ENCODE data around the gene CDK13. TPM values are rescaled to one million over a fixed set of nuclear protein-coding genes. Genes with fewer than 3 reads are reported as not detected.

The CDK13 gene
- total and polyA plus RNA-seq, 2 donors (not counting 3 experiments of a cell fraction or from before 2014, with no cell fraction given): 24.5 to 56.7 TPM

GRCh38 chr7:40137563-40137962, 187.5 kb downstream of the CDK13 start:
- CTCF ChIA-PET: no interaction called here

GRCh38 chr7:40138973-40139372, 188.9 kb downstream of the CDK13 start:
- H3K4me2 ChIP-seq (ENCODE audit: insufficient read depth, low read length): no peak overlapping the region
- no peak overlapping the region for H3K4me3 ChIP-seq (replicated peaks in 1 of 3; ENCODE audit: insufficient read depth in 1 of 3, low read depth in 1 of 3, low read length in 3 of 3)
- H3K36me3 ChIP-seq (ENCODE audit: control insufficient read depth in 2 of 2, extremely low read depth in 1 of 2, insufficient read depth in 2 of 2, low read length in 2 of 2): no peaks in the 10 kb centered on the region
- peaks cover 3% of the 10 kb centered on the region for H3K4me1 ChIP-seq (ENCODE audit: control insufficient read depth, extremely low read depth, insufficient read depth, low read length)
- no peak for FAIRE-seq
- intact Hi-C loops (cut with micrococcal nuclease): loop anchor here (10.0 kb wide), 1 partner anchor 1566 kb away; the partner anchor contains the start of gene INHBA
- no peaks in the 10 kb centered on the region for H4K20me1 ChIP-seq (replicated peaks; ENCODE audit: control insufficient read depth, extremely low read depth, insufficient read depth, low read length)
- H3K9ac ChIP-seq (replicated peaks; ENCODE audit: extremely low read depth, insufficient read depth, low read length): no peak overlapping the region
- H3K27me3 ChIP-seq (ENCODE audit: control insufficient read depth in 2 of 2, insufficient read depth in 2 of 2, low read length in 2 of 2): no peaks in the 10 kb centered on the region
- DNase-seq (ENCODE audit: low read depth, low spot score): no peak
- H3K9me1 ChIP-seq (replicated peaks; ENCODE audit: control insufficient read depth, extremely low read depth, insufficient read depth, low read length): no peaks in the 10 kb centered on the region
- dilution Hi-C loops (cut with MboI; ENCODE audit: extremely low pct_ligation_motif_present, low sequenced_read_pairs): no loop called here
- H2AFZ ChIP-seq (ENCODE audit: low read depth, low read length): no peak overlapping the region
- no peak overlapping the region for H3K27ac ChIP-seq (ENCODE audit: insufficient read depth, low read depth, low read length)
- no TSS peak for BruUV-seq (replicated peaks)
- ChIA-PET POLR2A (no interaction called here), CTCF (no interaction called here)
- TF ChIP-seq MYC (IDR thresholded peaks at IDR 0.05; ENCODE audit: low read depth, low read length) (no peak), JUN (IDR thresholded peaks at IDR 0.05; ENCODE audit: borderline replicate concordance, insufficient read depth, insufficient read length, low read depth) (no peak), GATA2 (IDR thresholded peaks at IDR 0.05; ENCODE audit: insufficient read depth, insufficient read length, low read depth, low read length) (no peak), POLR2A (IDR thresholded peaks at IDR 0.05; ENCODE audit: low read depth, low read length) (no peak), EZH2 (IDR thresholded peaks at IDR 0.05; ENCODE audit: borderline replicate concordance, low read depth, low read length, severe bottlenecking) (no peak), FOS (IDR thresholded peaks at IDR 0.05; ENCODE audit: borderline replicate concordance, insufficient read depth, low read length) (no peak), POLR2AphosphoS5 (IDR thresholded peaks at IDR 0.05; ENCODE audit: insufficient read depth, low read depth, low read length) (no peak)
- TF ChIP-seq, protein P1, sequence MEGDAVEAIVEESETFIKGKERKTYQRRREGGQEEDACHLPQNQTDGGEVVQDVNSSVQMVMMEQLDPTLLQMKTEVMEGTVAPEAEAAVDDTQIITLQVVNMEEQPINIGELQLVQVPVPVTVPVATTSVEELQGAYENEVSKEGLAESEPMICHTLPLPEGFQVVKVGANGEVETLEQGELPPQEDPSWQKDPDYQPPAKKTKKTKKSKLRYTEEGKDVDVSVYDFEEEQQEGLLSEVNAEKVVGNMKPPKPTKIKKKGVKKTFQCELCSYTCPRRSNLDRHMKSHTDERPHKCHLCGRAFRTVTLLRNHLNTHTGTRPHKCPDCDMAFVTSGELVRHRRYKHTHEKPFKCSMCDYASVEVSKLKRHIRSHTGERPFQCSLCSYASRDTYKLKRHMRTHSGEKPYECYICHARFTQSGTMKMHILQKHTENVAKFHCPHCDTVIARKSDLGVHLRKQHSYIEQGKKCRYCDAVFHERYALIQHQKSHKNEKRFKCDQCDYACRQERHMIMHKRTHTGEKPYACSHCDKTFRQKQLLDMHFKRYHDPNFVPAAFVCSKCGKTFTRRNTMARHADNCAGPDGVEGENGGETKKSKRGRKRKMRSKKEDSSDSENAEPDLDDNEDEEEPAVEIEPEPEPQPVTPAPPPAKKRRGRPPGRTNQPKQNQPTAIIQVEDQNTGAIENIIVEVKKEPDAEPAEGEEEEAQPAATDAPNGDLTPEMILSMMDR (IDR thresholded peaks at IDR 0.05; ENCODE audit: extremely low read depth in 1 of 2, insufficient read depth in 1 of 2, low read depth in 1 of 2, low read length in 2 of 2): no peak
- TF ChIP-seq, protein P2, sequence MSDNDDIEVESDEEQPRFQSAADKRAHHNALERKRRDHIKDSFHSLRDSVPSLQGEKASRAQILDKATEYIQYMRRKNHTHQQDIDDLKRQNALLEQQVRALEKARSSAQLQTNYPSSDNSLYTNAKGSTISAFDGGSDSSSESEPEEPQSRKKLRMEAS (IDR thresholded peaks at IDR 0.05; ENCODE audit: insufficient read depth, insufficient read length): no peak
- H3K79me2 ChIP-seq (ENCODE audit: control insufficient read depth, insufficient read depth, low read length): peaks cover 4% of the 10 kb centered on the region
- H3K9me3 ChIP-seq (replicated peaks; ENCODE audit: control insufficient read depth, insufficient read depth, low read length): no peaks in the 10 kb centered on the region

More at GRCh38 chr7:40137563-40137962, 187.5 kb downstream of the CDK13 start:
- POLR2A ChIA-PET: no interaction called here
- dilution Hi-C loops (cut with MboI; ENCODE audit: extremely low pct_ligation_motif_present, low sequenced_read_pairs) (no loop called here), intact Hi-C loops (cut with micrococcal nuclease) (loop anchor here (10.0 kb wide), 1 partner anchor 1567 kb away; the partner anchor contains the start of gene INHBA)
- DNase-seq (ENCODE audit: low read depth, low spot score): no peak
- BruUV-seq (replicated peaks): no TSS peak
- TF ChIP-seq POLR2AphosphoS5 (IDR thresholded peaks at IDR 0.05; ENCODE audit: insufficient read depth, low read depth, low read length) (no peak), JUN (IDR thresholded peaks at IDR 0.05; ENCODE audit: borderline replicate concordance, insufficient read depth, insufficient read length, low read depth) (no peak), POLR2A (IDR thresholded peaks at IDR 0.05; ENCODE audit: low read depth, low read length) (no peak), MYC (IDR thresholded peaks at IDR 0.05; ENCODE audit: low read depth, low read length) (no peak)
- H4K20me1 ChIP-seq (replicated peaks; ENCODE audit: control insufficient read depth, extremely low read depth, insufficient read depth, low read length): no peaks in the 10 kb centered on the region
- H3K79me2 ChIP-seq (ENCODE audit: control insufficient read depth, insufficient read depth, low read length): peaks cover 18% of the 10 kb centered on the region
- no peaks in the 10 kb centered on the region for H3K27me3 ChIP-seq (ENCODE audit: control insufficient read depth in 2 of 2, insufficient read depth in 2 of 2, low read length in 2 of 2)
- H3K4me3 ChIP-seq (replicated peaks in 1 of 3; ENCODE audit: insufficient read depth in 1 of 3, low read depth in 1 of 3, low read length in 3 of 3): no peak overlapping the region
- H3K4me1 ChIP-seq (ENCODE audit: control insufficient read depth, extremely low read depth, insufficient read depth, low read length): peaks cover 14% of the 10 kb centered on the region
- no peak for FAIRE-seq
- no peak overlapping the region for H2AFZ ChIP-seq (ENCODE audit: low read depth, low read length)
- H3K9ac ChIP-seq (replicated peaks; ENCODE audit: extremely low read depth, insufficient read depth, low read length): no peak overlapping the region
- H3K9me3 ChIP-seq (replicated peaks; ENCODE audit: control insufficient read depth, insufficient read depth, low read length): no peaks in the 10 kb centered on the region
- H3K36me3 ChIP-seq (ENCODE audit: control insufficient read depth in 2 of 2, extremely low read depth in 1 of 2, insufficient read depth in 2 of 2, low read length in 2 of 2): no peaks in the 10 kb centered on the region
- no peaks in the 10 kb centered on the region for H3K9me1 ChIP-seq (replicated peaks; ENCODE audit: control insufficient read depth, extremely low read depth, insufficient read depth, low read length)
- H3K27ac ChIP-seq (ENCODE audit: insufficient read depth, low read depth, low read length): no peak overlapping the region
- H3K4me2 ChIP-seq (ENCODE audit: insufficient read depth, low read length): no peak overlapping the region
